Adrenal gland (tissue), 5 donors: Measurements from ENCODE around the gene ANKZF1.

Experiments used
- CTCF ChIP-seq, 6 experiments: fragments of 450-650 bp in 4 of 6; fragments of 200-600 bp in 2 of 6; sonication (generic) in 1 of 6; IDR thresholded peaks; 1 replicate in 5 of 6; 2 replicates in 1 of 6; pipeline versions ENCODE4 v1.5.1 to v1.8.0; 2016 to 2021; ENCODE audit warnings: antibody characterized with exemption in 6 of 6, mild to moderate bottlenecking in 2 of 6, moderate library complexity in 1 of 6
- POLR2A ChIP-seq, 2 donors: fragments of 450-650 bp; IDR thresholded peaks; one replicate each; pipeline ENCODE4 v1.6.1; 2017; ENCODE audit warnings: antibody characterized with exemption in 2 of 2, mild to moderate bottlenecking in 2 of 2, moderate library complexity in 1 of 2
- donor health status: DM: no; HTN: no; CAD: no.

DNA sequence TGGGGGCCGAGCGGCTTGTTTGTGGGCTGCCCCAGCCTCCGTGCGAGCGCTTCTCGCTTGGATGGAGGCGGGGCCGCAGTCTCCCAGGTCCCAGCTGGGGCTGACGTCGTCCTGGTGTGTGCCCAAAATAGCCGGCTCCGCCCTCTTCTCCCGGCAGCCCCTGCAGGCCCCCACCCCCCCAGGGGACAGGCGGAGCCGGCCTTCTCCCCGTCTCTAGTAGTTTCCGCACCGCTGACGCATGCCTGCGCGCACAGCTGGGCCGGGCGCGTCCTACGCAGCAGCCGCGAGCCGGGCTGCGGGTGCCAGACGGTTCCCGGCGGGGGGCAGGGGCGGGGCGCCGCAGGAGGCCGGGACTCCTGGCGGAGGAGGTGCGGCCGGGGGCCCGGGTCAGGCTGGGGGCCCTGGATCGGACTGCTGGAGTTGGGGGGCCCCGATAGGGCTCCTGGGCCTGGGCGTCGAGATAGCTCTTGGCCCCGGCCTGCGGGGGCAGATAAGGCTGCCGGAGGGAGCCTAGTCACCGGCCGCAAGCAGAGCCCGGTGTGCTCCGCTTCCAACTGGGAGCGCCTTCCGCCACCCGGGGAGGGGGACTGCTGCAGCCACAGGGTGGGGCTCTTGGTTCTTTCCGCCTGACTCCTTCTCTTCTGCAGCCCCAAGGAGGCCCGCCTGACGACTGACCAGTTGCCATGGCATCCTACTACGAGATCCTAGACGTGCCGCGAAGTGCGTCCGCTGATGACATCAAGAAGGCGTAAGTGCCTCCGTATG lies 49.7 kb downstream of the ANKZF1 start, which contains the start of gene DNAJB2:
- TF ChIP-seq CTCF (IDR thresholded peaks at IDR 0.05) (no peak), POLR2A (IDR thresholded peaks at IDR 0.05) (peak; percentile 94 to 97)
